ENCODE data around the gene TMEM201.
A peak's percentile ranks its signal among the peaks of the same experiment; 100 is the strongest.

Gene TMEM201

DNA sequence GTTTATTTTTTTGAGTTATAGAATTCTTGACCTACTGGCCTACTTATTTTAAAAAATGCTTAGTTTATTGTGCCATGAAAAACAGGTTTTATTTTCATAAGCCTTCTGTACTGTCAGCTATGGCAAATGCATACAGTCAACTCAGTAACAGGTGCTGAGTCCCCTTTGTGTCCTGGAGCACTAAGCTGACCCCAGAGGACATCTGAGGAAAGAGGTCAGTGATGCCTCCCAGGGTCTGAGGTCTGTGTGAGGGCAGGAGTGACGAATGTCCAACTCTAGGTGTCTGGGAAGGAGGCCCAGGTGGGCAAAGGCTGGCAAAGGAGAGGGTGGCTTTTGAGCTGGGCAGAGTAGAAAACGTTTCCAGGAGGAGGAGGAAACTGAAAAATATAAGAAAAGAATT lies 7.8 kb upstream of the TMEM201 start:
- FAIRE-seq: no peak

DNA sequence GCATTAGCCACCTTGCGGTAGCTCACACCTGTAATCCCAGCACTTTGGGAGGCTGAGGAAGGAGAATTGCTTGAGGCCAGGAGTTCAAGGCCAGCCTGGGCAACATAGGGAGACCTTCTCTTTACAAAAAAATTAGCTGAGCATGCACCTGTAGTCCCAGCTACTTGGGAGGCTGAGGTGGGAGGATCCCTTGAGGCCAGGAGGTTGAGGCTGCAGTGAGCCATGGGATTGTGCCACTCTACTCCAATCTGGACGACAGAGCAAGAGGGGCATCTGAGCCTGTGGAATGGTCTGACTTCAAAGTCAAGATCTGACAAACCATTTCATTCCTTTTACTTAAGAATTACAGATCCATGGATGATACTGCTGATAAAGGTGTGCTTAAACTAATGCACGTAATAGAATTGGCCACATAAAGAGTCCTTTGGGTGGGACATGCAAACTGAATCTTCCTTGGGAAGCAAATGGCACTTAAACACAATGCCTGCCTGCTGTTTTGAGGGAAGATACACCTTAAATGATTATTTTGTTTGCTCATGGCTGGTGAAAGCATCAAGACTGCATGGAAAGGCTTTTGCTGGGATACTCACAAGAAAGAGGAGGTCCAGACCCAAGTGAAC lies 2.5 kb upstream of the TMEM201 start:
- FAIRE-seq: no peak

DNA sequence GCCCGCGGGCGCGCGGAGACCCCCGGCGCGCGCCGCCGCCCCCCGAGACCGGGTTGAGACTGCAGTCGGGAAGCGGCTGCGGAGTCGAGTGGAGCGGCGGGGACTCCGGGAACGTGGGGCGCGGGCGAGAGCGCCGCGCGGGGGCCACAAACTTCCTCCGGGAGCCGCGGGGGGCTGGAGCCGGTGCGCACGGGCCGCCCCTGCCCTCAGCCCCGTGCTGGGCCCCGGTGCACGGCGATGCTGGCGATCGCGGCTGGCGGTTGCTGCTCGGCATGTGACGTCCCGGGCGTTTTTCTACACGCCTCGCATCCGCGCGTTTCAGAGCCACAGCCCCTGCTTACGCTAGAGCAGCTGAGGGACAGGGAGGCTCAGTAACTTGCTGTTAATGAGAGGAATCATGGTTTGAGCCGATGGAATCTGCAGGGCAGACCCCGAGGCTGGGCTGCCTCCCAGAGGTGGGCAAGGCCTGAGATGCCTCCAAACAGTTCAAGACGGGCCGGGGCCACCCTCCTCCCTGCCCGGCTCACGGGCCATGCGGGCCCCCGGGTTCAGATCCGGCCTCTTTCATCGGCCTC lies 520 bp downstream of the TMEM201 start:
- FAIRE-seq: no peak

DNA sequence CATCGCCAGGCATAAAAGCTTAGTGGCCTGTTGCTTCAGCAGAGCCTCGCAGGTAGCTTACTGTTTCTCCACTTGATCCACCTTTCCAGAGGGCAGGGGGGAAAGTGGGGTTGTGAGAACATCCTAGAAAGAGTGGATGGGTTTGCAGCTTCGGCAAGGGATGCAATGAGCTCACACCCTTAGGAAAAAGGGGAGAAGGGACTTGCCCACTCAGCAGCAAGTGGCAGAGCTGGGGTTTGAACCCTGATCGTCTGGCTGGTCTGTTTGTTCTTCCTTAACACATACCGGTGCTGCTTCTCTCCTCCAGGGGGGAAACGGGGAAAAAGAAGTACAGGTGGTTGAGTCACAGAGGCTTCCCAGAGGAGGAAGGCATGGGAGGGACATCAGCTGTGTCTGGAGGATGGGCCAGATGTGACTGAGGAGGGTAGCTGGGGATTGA lies 1.0 kb downstream of the TMEM201 start:
- no peak for FAIRE-seq

DNA sequence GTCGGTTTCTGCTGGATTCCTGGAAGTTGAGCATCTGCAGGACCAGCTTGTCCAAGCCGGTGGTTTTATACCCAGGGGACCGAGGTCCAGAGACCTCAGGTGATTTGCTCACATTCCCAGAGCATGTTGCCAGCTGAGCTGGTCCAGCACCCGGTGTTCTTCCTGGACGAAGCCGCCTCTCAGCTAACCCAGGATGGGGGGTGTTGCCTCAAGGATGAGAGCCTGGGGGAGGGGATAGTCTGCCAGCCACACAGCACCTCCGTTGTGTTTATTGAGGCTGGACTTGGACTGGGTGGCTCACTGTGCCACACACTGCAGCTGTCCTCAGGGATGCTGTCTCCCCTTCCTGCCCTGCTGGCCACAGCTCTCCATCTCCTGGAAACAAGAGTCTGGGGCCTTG lies 1.5 kb downstream of the TMEM201 start:
- FAIRE-seq: no peak

DNA sequence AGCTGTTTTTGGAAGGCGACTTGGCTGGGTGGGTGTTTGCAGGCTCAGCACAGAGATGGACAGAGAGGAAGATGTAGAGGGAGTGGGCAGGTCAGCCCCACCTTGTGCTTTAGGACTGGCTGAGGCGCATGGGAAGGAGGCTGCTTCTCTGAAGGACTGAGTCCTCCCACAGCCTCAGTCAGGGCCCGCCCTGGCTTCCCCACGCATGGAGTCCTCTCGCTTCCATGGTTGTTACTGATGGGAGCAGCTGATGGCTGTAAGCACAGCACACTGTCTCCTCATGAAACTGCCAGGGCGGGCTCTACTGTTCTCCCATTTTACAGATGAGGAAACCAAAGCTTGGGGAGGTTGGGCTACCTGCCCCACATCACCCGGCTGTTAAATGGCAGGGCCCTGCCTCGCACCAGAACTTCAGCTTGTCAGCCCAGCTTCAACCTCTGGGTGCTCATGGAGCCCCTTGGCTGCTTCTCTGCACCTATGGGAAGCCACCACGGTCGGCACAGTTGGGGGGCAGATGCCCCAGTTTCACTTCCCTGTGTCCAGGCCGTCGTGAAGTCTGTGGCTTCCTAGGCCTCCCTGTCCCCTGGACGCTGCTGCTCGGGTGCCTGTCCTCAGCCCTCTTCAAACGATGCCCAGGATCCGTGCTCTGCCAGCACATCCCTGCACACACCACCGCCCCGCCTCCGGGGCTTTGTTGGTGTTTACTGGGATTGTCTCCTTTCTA lies 2.4 kb downstream of the TMEM201 start:
- FAIRE-seq: no peak

DNA sequence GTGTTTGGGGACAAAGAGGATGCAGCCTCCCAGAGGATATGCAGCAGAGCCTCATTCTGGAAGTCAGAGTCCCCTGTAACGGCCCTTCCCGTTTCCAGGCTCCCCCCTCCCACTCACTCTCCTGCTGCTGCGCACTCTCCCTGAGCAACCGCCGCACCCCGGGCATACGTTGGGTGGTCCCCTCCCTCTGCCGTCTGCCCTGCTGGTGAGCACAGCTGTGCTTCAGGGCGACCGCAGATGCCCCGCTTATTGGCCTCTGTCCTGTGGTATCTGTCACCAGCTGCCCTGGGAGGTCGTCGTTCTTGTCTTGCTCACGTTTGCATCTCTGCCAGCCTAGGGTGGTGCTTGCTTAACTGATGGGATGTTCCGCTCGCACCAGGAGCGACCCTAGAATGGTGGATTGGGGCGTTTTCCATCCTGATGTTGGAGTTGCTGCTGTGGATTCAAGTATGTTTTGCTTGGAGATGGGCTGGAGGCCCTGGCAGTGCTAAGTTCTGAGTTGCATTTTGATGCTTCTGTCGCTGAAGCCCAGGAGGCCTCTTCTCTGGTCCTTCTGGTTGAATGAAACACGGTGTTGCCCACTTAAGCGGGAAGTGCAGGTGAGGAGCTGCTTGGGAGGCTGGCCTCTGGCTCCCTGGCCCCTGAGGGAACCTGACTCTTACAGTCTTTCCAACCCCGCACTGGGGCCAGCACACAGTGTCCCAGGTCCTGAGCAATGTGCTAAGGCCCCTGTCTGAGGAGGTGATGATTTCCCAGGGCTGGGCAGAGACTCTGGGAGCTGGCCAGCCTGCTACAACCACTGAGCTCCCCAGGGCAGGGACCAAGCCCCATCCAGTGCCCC lies 3.2 kb downstream of the TMEM201 start:
- no peak for FAIRE-seq

DNA sequence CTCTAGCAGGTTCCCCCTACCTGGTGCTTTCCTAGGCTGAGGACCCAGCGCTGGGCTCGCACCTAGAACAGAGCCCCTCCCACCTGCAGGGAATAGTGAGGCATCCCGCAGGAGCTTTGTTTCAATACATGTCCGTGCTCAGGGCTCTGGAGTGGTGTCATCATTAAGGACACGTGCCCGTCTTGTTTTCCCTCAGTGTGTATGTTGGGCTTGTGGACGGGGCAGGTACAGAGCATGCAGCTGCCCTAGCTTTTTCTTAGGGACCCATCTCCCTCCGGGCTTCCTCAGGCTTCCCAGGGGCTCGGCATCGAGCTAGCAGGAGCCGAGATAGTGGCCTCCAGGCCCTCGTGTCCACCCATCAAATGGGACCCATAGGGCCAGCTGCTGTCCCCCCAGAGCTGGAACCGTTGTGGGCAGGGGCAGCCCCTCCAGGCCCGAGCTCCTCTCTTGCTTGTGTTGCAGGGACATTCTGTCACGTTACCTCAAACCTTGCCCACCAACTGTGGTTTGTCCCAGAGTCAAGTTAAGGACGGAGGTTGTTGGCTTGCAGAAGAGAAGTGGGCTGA lies 3.9 kb downstream of the TMEM201 start:
- FAIRE-seq: no peak

DNA sequence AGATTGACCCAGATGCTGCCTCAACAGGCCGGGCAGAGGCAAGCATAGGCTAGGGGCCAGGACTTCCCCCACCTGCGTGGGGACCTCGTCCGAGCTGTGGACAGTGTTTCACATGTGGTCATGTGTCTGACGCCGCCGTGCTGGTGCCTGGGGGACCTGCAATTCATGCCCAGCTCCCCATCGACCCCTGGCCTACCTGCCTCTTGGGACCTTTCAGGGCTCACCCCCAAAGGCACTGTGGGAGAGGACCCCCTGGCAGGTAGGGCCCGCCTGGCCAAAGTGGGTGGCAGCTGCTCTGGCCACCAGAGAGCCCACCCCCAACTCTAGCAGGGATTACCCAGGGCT lies 4.4 kb downstream of the TMEM201 start:
- no peak for FAIRE-seq

DNA sequence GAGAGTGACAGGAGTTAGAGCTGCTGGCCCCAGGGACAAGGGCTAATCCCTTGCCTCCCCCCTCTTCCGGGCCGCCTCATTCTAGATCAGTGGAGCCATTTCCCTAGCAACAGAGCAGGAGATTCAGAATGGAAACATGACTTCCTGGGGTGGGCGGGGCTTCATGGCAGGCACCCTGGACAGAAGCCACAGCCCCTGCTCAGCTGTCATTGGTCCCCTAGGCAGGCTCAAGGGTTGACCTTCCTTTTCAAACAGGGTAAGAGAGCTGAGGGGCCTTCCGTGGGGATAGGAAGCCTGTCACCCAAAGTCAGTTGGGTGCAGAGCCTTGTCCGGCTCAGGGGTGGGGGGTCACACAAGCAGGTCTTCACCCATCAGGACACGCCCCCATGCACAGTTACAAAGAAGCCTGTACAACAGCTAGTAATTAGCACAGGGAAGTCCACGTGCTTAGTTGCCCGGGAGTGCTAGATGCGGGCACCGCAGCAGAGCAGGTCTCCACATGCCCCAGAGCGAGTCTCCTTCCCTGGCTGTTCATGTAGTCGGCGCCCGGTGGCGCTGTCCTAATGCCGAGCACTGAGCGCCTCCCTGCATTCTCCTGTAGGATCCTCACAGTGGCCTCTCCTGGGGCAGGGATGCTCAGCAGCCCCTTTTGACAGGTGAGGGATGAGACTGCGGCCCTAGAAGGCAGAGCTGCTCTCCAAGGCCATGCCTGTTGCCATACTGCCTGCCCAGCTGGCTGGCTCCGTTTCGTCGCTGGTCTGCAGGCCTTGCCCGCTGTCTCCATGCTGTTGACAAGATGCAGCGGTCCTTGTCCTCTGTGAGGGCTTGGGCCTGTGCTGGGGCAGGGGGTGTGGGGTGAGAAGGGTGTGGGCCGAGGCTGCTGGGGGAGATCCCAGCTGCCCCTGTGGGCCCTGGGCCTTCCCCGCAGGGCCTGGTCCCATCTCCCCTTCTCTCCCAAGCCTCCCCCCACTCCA lies 5.1 kb downstream of the TMEM201 start:
- FAIRE-seq: peak; percentile 33

DNA sequence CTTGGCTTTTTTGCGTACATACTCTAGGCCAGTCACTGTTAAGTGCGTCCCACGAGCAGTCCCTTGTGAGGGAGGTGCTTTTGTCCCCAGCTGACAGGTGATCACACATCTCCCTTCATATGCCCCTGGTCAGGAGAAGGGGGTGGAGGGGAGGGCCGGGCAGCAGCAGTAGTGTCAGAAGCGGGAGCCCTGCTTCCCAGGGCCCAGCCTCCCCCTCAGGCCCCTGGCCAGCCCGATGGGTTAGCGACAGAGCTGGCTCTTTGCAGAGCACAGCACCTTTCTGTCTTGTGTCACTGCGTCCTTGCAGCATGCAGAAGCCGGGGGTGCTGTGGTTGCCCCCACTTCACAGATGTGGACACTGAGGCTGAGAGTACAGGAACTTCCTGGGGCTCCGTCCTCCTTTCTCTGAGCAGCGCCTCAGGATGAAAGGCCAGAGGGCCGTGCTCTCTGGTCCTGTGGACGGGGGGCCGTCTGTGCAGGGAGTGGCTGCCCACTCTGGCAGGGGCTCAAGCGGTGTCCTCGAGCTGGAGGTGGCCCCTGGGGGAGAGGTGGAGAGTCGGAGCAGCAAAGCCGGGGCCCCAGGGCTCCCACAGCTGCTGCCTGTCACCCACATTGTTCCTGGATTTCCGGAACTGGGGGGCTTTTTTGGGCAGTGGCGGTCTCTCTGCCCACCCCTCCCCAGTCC lies 5.9 kb downstream of the TMEM201 start:
- no peak for FAIRE-seq

DNA sequence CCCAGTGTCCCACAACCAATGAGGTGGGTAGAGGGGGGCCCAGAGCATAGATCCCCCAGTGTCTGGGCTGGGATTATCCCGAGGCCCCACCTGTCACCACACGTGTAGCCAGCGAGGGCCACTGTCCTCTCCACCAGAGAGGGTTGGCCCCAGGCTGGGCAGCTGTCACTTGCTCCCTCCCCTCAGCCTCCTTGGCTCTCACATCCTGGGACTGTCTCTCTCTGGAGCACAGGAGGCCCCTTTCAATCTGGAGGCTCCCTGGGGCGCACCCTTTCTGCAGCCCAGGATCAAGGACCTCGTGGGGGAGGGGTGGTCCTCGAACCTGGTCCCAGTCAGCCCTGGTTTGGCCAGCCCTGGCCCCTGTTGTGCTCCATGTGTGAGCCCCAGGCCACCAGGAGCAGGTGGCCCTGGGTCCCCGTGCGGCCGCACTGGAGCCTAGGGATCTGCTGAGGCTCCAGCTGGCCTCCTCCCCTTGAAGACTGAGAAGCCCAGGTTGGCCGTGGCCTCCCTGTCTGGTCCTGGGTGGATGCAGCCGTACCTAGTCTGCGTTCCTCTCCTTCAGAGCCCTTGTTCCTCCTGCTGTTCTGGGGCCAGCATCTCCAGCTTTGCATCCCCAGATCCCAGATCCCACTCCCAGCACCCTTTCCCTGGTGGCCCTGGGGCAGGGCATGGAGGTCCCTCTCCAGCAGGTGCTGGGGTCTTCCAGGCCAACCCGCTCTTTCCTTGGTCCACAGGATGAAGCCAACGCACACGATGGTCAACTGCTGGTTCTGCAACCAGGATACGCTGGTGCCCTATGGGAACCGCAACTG lies 6.7 kb downstream of the TMEM201 start:
- no peak for FAIRE-seq

DNA sequence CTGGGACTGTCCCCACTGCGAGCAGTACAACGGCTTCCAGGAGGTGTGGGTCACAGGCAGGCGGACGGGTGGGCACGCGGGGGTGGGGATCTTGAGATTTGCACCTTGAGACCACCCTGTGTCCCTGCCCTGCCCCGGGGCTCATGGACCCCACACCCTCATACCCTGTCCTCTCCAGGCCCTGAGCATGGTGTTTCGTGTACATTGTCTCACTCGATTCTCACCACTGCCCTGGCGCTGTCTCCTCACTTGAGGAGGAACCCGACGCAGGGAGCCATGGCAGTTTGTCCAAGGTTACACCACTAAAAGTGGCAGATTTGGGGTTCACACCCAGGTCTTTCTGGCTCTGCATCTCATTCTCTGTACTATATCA lies 7.2 kb downstream of the TMEM201 start:
- no peak for FAIRE-seq

DNA sequence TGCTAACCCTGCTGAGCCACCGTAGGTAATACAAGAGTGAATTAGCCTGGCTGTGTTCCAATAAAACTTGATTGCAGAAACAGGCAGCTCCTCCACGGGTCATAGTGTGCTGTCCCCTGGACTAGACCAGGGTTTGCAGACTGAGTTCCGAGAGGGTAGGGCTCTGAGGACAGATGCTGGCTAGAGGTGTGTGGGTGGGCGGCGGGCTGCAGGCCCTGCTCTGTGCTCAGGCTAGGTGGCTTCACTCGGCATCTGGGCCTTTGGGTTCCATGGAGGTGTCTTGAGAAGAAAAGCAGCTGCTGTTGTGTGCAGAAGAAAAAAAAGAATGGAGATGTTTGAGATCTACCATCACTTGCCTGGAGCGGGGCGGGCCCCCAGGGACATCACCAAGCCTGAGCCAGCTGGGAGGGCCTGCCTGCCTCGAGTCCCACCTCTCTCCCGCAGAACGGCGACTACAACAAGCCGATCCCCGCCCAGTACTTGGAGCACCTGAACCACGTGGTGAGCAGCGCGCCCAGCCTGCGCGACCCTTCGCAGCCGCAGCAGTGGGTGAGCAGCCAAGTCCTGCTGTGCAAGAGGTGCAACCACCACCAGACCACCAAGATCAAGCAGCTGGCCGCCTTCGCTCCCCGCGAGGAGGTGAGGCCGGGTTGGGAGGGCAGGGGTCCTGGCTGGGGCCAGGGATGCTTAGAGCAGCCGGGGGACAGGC lies 7.9 kb downstream of the TMEM201 start:
- FAIRE-seq: no peak

DNA sequence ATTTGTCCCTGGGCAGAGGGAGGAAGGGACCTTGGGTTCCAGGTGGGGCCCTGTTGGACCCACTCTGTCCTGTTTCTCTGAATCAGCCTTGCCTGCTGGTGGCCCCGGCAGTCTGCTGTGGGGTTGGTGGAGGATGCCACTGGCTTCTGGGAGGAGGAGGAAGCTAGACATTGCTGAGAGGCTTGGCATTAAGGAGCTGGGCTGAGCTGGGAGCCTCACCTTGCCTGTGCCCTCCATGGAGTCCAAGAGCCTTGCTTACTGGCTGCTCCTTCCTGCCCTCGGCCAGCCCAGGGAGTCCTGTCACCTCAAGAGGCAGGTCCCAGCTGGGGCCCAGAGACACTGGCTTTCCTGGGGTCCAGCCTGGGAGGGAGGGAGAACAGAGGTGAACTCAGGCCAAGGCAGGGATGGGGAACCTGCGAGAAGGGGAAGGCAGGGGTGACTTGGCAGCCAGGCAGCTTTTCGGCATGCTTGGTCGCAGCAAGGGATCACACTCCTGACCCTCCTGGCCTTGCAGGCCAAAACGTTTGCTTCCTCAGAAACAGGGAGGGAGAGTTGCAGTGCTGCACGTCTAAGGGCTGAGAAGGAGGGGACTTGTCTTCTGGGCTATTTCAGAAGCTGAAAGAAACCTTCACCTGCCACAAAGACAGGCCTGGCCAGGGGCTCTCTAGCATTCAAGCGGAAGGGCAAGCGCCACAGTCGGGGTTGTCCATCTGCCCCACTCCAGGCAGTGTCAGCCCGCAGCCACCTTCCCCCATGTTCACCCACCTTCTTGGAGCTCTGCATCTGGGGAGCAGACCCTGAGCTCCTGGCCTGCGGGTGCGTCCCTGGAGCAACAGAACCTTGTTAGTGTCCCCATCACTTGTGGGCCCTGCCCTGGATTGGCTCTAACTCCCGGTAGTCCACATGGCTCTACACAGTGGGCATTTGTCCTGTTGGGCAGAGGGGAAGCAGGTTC lies 8.9 kb downstream of the TMEM201 start:
- FAIRE-seq: no peak

DNA sequence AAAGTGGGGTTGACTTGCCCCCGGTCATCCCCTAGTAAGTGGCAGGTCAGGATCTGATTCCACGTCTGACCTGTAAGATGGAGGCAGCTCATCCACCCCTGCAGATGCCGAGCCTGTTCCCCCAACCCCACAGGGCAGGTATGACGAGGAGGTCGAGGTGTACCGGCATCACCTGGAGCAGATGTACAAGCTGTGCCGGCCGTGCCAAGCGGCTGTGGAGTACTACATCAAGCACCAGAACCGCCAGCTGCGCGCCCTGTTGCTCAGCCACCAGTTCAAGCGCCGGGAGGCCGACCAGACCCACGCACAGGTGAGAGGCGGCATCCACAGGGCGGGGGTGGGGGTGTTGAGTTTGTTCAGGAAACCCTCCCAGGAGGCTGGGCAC lies 9.6 kb downstream of the TMEM201 start:
- no peak for FAIRE-seq

DNA sequence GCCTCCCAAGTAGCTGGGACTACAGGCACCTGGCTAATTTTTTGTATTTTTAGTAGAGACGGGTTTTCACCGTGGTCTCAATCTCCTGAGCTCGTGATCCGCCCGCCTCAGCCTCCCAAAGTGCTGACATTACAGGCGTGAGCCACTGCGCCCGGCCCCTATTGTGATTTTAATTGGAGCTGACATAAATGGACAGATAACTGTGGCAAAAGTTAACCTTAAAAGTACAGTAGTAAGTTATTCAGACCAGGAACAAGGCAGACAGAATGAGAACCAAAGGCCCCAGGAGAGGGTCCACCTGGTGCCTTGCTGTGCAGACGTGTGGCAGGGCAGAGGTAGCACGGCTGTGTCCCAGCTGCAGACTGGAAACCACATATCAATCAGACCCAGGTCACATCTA lies 11.0 kb downstream of the TMEM201 start:
- FAIRE-seq: no peak
